GM12878 (cell line): ENCODE results near the gene DCLRE1B. TPM values are rescaled to one million over a fixed set of nuclear protein-coding genes. Genes with fewer than 3 reads are reported as not detected.

Source experiments
- ATF3 ChIP-seq: IDR thresholded peaks from 2 replicates; pipeline ENCODE4 v1.6.1; 2011; ENCODE audit warnings: low read depth, mild to moderate bottlenecking, low read length, moderate library complexity, borderline replicate concordance; ENCODE audit errors: extremely low read depth
- ATF7 ChIP-seq: fragments of 450-650 bp; IDR thresholded peaks from 2 replicates; pipeline ENCODE4 v1.6.1; 2016; ENCODE audit warnings: low read depth, mild to moderate bottlenecking
- CBX5 ChIP-seq: sonication (generic); IDR thresholded peaks from 2 replicates; pipeline ENCODE4 v1.6.1; 2016; ENCODE audit warnings: low read depth, moderate library complexity, mild to moderate bottlenecking, inconsistent platforms
- E4F1 ChIP-seq: fragments of 450-650 bp; IDR thresholded peaks from 2 replicates; pipeline ENCODE4 v1.6.1; 2018; ENCODE audit warnings: borderline replicate concordance, mild to moderate bottlenecking; ENCODE audit not compliant: partially characterized antibody
- EZH2 ChIP-seq: IDR thresholded peaks from 2 replicates; pipeline ENCODE4 v1.6.1; 2012; ENCODE audit warnings: low read depth, mild to moderate bottlenecking, control low read depth, inconsistent platforms, low read length, borderline replicate concordance; ENCODE audit not compliant: control insufficient read depth
- FOS ChIP-seq: IDR thresholded peaks from 3 replicates; pipeline ENCODE4 v1.6.1; 2011; ENCODE audit warnings: borderline replicate concordance; ENCODE audit not compliant: insufficient read length; ENCODE audit errors: extremely low read depth
- FOXM1 ChIP-seq: IDR thresholded peaks from 2 replicates; pipeline ENCODE4 v1.6.1; 2012; ENCODE audit warnings: low read depth, mild to moderate bottlenecking, inconsistent platforms, low read length, moderate library complexity
- IRF4 ChIP-seq: IDR thresholded peaks from 2 replicates; pipeline ENCODE4 v1.6.1; 2011; ENCODE audit warnings: low read depth, low read length
- JUND ChIP-seq: IDR thresholded peaks from 2 replicates; pipeline ENCODE4 v1.6.1; 2012; ENCODE audit warnings: low read depth, mild to moderate bottlenecking, low read length, improper control_type of control experiment, moderate library complexity
- NFYB ChIP-seq: IDR thresholded peaks from 2 replicates; pipeline ENCODE4 v1.6.1; 2011; ENCODE audit warnings: low read depth, mild to moderate bottlenecking, low read length, improper control_type of control experiment, moderate library complexity; ENCODE audit not compliant: insufficient read depth
- PML ChIP-seq: IDR thresholded peaks from 2 replicates; pipeline ENCODE4 v1.6.1; 2012; ENCODE audit warnings: low read length, inconsistent platforms
- POLR2AphosphoS2 ChIP-seq: IDR thresholded peaks from 2 replicates; pipeline ENCODE4 v1.6.1; 2011; ENCODE audit warnings: low read depth, mild to moderate bottlenecking, low read length, improper control_type of control experiment, moderate library complexity
- RB1 ChIP-seq: fragments of 450-650 bp; formaldehyde crosslinking; IDR thresholded peaks from 2 replicates; pipeline ENCODE4 v1.6.1; 2017; ENCODE audit warnings: mild to moderate bottlenecking, borderline replicate concordance
- REST ChIP-seq: IDR thresholded peaks from 2 replicates; pipeline ENCODE4 v1.6.1; 2012; ENCODE audit warnings: mild to moderate bottlenecking, low read depth, low read length
- RUNX3 ChIP-seq: IDR thresholded peaks from 2 replicates; pipeline ENCODE4 v1.6.1; 2012; ENCODE audit warnings: low read length, inconsistent platforms
- SMC3 ChIP-seq: IDR thresholded peaks from 2 replicates; pipeline ENCODE4 v1.6.1; 2011; ENCODE audit warnings: low read length, improper control_type of control experiment, borderline replicate concordance
- TAF1 ChIP-seq: IDR thresholded peaks from 2 replicates; pipeline ENCODE4 v1.6.1; 2011; ENCODE audit warnings: mild to moderate bottlenecking, low read depth, low read length, borderline replicate concordance
- TCF3 ChIP-seq: IDR thresholded peaks from 2 replicates; pipeline ENCODE4 v1.6.1; 2012; ENCODE audit warnings: low read depth, mild to moderate bottlenecking, low read length, borderline replicate concordance; ENCODE audit not compliant: insufficient read depth
- WRNIP1 ChIP-seq: IDR thresholded peaks from 2 replicates; pipeline ENCODE4 v1.6.1; 2011; ENCODE audit warnings: low read depth, low read length, improper control_type of control experiment, borderline replicate concordance
- YBX1 ChIP-seq: fragments of 450-650 bp; IDR thresholded peaks from 2 replicates; pipeline ENCODE4 v1.6.1; 2016; ENCODE audit warnings: antibody characterized with exemption
- polyA plus RNA-seq, 11 experiments: library from polyadenylated mRNA; depleted of rRNA in 4 of 11; unstranded in 6 of 11; stranded (reverse) in 5 of 11; fragments of >200 nt; fragmentation: Nextera tagmentation in 4 of 11; fragmentation: Illumina TruSeq in 1 of 11; extraction: Ambion mirVana in 4 of 11; extraction: Trizol in 1 of 11; gene quantifications; 1 replicate in 1 of 11; 2 replicates in 10 of 11; pipeline versions ENCODE4 v1.2.1 to v1.2.3, GENCODE V29; 2011 to 2016; ENCODE audit warnings: inconsistent platforms in 2 of 11, missing spikeins in 2 of 11, low read depth in 1 of 11
- total RNA-seq, 4 experiments: library from RNA; depleted of rRNA in 3 of 4; stranded (reverse); fragments of >200 nt in 3 of 4; fragmentation: Illumina TruSeq in 1 of 4; extraction: Trizol in 1 of 4; gene quantifications; 2 replicates each; pipeline versions ENCODE4 v1.2.1 to v1.2.3, GENCODE V29; 2013 to 2021

The DCLRE1B gene
- total and polyA plus RNA-seq, 10 of the 15 experiments (the other 5 are each of a cell fraction or from before 2014, with no cell fraction given): 5.4 to 18.3 (median 13.4) TPM

GRCh38 chr1:113874012-113874879 lies 30.9 kb upstream of the DCLRE1B start (continued):
- TF ChIP-seq SMC3 (0 out of 2 replicates have a peak, but pooled peaks have one; percentile 19), FOXM1 (no peak), FOS (no peak), TCF3 (no peak), IRF4 (no peak; the same call in 1 of the 2 replicates), NFYB (no peak), E4F1 (no peak), JUND (no peak), YBX1 (no peak), EZH2 (no peak), ATF3 (0 out of 2 replicates have a peak, but pooled peaks have one; percentile 39), TAF1 (no peak), ATF7 (0 out of 2 replicates have a peak, but pooled peaks have one; percentile 36), REST (no peak), PML (0 out of 2 replicates have a peak, but pooled peaks have one; percentile 38), POLR2AphosphoS2 (no peak), CBX5 (no peak), RB1 (no peak), RUNX3 (peak; percentile 57), WRNIP1 (no peak)
- TF ChIP-seq, all 136 proteins: peak for 29
